IMR-90 (cell line): Measurements from ENCODE around the gene PDCD1LG2. TPM values are rescaled to one million over a fixed set of nuclear protein-coding genes. Genes with fewer than 3 reads are reported as not detected.

Source experiments
- ATAC-seq: fragments of 200-7000 bp; cut with Tn5 transposase; 2 replicates; pipeline ENCODE4 v1.9.1; 2020; ENCODE audit warnings: low read depth, mild to moderate bottlenecking, moderate library complexity
- BruUV-seq: library from RNA; stranded (reverse); fragments of 400-500 nt; replicated peaks from 2 replicates; lab custom pipeline; 2021; lab: Mats Ljungman, UMichigan
- CTCF ChIA-PET: fragments of 300-600 bp; formaldehyde crosslinking; extraction: SDS; loops from one replicate; lab custom pipeline; 2021; ENCODE audit warnings: antibody characterized with exemption; lab: Yijun Ruan, JAX
- POLR2A ChIA-PET: fragments of 300-600 bp; sonication (Branson Sonifier 250); formaldehyde crosslinking; loops from one replicate; lab custom pipeline; 2022; ENCODE audit warnings: antibody characterized with exemption; ENCODE audit not compliant: unreplicated experiment; lab: Charles Lee
- DNase-seq: peaks from one replicate; pipeline ENCODE4 v3.0.0; 2013
- H2AFZ ChIP-seq: replicated peaks from 2 replicates; pipeline ENCODE3; 2013; ENCODE audit warnings: low read length, mild to moderate bottlenecking; ENCODE audit not compliant: poor library complexity
- H2AK5ac ChIP-seq: 2 replicates; pipeline ENCODE4 v1.6.1; 2013; ENCODE audit warnings: low read depth, low read length, inconsistent platforms
- H2AK9ac ChIP-seq: replicated peaks from 2 replicates; pipeline ENCODE3; 2013; ENCODE audit warnings: mild to moderate bottlenecking, low read depth, low read length, moderate library complexity; ENCODE audit not compliant: poor library complexity
- H2BK120ac ChIP-seq: 2 replicates; pipeline ENCODE4 v1.6.1; 2013; ENCODE audit warnings: low read depth, low read length, inconsistent platforms
- H2BK15ac ChIP-seq: 3 replicates; pipeline ENCODE4 v1.6.1; 2013; ENCODE audit warnings: low read depth, low read length, inconsistent platforms
- H2BK20ac ChIP-seq: 2 replicates; pipeline ENCODE4 v1.6.1; 2013; ENCODE audit warnings: low read depth, mild to moderate bottlenecking, inconsistent platforms, low read length, moderate library complexity
- H2BK5ac ChIP-seq: 2 replicates; pipeline ENCODE4 v1.6.1; 2013; ENCODE audit warnings: mild to moderate bottlenecking, low read depth, low read length, inconsistent platforms; ENCODE audit not compliant: poor library complexity, severe bottlenecking
- H3K14ac ChIP-seq: replicated peaks from 2 replicates; pipeline ENCODE4 v1.6.1; 2013; ENCODE audit warnings: low read depth, low read length, inconsistent platforms
- H3K18ac ChIP-seq: 2 replicates; pipeline ENCODE4 v1.6.1; 2013; ENCODE audit warnings: low read depth, low read length, control low read depth
- H3K23ac ChIP-seq: 2 replicates; pipeline ENCODE4 v1.6.1; 2013; ENCODE audit warnings: low read depth, low read length, inconsistent platforms
- H3K27ac ChIP-seq: 2 replicates; pipeline ENCODE4 v1.5.1; 2013; ENCODE audit warnings: mild to moderate bottlenecking, control low read depth, low read length; ENCODE audit not compliant: insufficient read depth
- H3K27me3 ChIP-seq: 2 replicates; pipeline ENCODE4 v1.6.1; 2013; ENCODE audit warnings: low read length; ENCODE audit not compliant: control insufficient read depth, insufficient read depth
- H3K36me3 ChIP-seq: 2 replicates; pipeline ENCODE4 v1.6.1; 2013; ENCODE audit warnings: low read length, mixed read lengths; ENCODE audit not compliant: control insufficient read depth, insufficient read depth
- H3K4ac ChIP-seq: 2 replicates; pipeline ENCODE4 v1.6.1; 2013; ENCODE audit warnings: low read depth, low read length, inconsistent platforms
- H3K4me1 ChIP-seq: 2 replicates; pipeline ENCODE4 v1.6.1; 2013; ENCODE audit warnings: low read length, mixed read lengths; ENCODE audit not compliant: control insufficient read depth, insufficient read depth
- H3K4me2 ChIP-seq: 2 replicates; pipeline ENCODE4 v1.6.1; 2013; ENCODE audit warnings: low read depth, mild to moderate bottlenecking, control low read depth, low read length, moderate library complexity
- H3K4me3 ChIP-seq: 2 replicates; pipeline ENCODE4 v1.5.1; 2013; ENCODE audit warnings: low read depth, mild to moderate bottlenecking, control low read depth, low read length, moderate library complexity; ENCODE audit not compliant: insufficient read depth
- H3K56ac ChIP-seq: 2 replicates; pipeline ENCODE4 v1.6.1; 2013; ENCODE audit warnings: low read length, inconsistent platforms; ENCODE audit not compliant: insufficient read depth; ENCODE audit errors: extremely low read depth
- H3K79me1 ChIP-seq, 2 experiments: 2 replicates each; pipeline ENCODE4 v1.6.1; 2013; ENCODE audit warnings: low read length in 2 of 2, inconsistent platforms in 1 of 2, low read depth in 1 of 2
- H3K9ac ChIP-seq: 2 replicates; pipeline ENCODE4 v1.6.1; 2013; ENCODE audit warnings: low read depth, low read length, control low read depth
- H3K9me1 ChIP-seq: 2 replicates; pipeline ENCODE4 v1.6.1; 2013; ENCODE audit warnings: low read length, inconsistent platforms; ENCODE audit not compliant: insufficient read depth
- H3K9me3 ChIP-seq: 2 replicates; pipeline ENCODE4 v1.6.1; 2013; ENCODE audit warnings: low read length; ENCODE audit not compliant: control insufficient read depth, insufficient read depth
- H4K20me1 ChIP-seq: 2 replicates; pipeline ENCODE4 v1.6.1; 2013; ENCODE audit warnings: low read length, inconsistent platforms; ENCODE audit not compliant: insufficient read depth
- H4K5ac ChIP-seq: 2 replicates; pipeline ENCODE4 v1.6.1; 2013; ENCODE audit warnings: mild to moderate bottlenecking, low read depth, low read length, control low read depth
- H4K8ac ChIP-seq, 2 experiments: 2 replicates each; pipeline ENCODE4 v1.6.1; 2013; ENCODE audit warnings: low read depth in 2 of 2, low read length in 2 of 2, control low read depth in 1 of 2, inconsistent platforms in 1 of 2
- H4K91ac ChIP-seq: 2 replicates; pipeline ENCODE4 v1.6.1; 2013; ENCODE audit warnings: low read depth, low read length, inconsistent platforms; ENCODE audit not compliant: insufficient read depth
- BHLHE40 ChIP-seq: fragments of 150-350 bp; IDR thresholded peaks from 2 replicates; pipeline ENCODE4 v1.6.1; 2016; ENCODE audit warnings: mild to moderate bottlenecking, low read depth, low read length
- CEBPB ChIP-seq: IDR thresholded peaks from 2 replicates; pipeline ENCODE4 v1.6.1; 2012; ENCODE audit warnings: low read depth, low read length, improper control_type of control experiment
- CHD1 ChIP-seq: IDR thresholded peaks from 2 replicates; pipeline ENCODE4 v1.6.1; 2012; ENCODE audit warnings: low read depth, low read length, improper control_type of control experiment
- ELK1 ChIP-seq: fragments of 150-350 bp; IDR thresholded peaks from 2 replicates; pipeline ENCODE4 v1.6.1; 2016; ENCODE audit warnings: low read depth, mild to moderate bottlenecking, low read length, moderate library complexity, borderline replicate concordance
- FOS ChIP-seq: fragments of 150-350 bp; IDR thresholded peaks from 2 replicates; pipeline ENCODE4 v1.6.1; 2016; ENCODE audit warnings: low read depth, low read length
- MAFK ChIP-seq: IDR thresholded peaks from 2 replicates; pipeline ENCODE4 v1.6.1; 2012; ENCODE audit warnings: low read depth, low read length, improper control_type of control experiment
- MAZ ChIP-seq: IDR thresholded peaks from 2 replicates; pipeline ENCODE4 v1.6.1; 2012; ENCODE audit warnings: low read depth, mild to moderate bottlenecking, low read length, improper control_type of control experiment, moderate library complexity, borderline replicate concordance
- MXI1 ChIP-seq: IDR thresholded peaks from 2 replicates; pipeline ENCODE4 v1.6.1; 2012; ENCODE audit warnings: low read depth, mild to moderate bottlenecking, low read length, moderate library complexity, borderline replicate concordance
- NFE2L2 ChIP-seq: fragments of 150-350 bp; IDR thresholded peaks from 2 replicates; pipeline ENCODE4 v1.6.1; 2016; ENCODE audit warnings: low read depth, mild to moderate bottlenecking, low read length
- POLR2A ChIP-seq: IDR thresholded peaks from 2 replicates; pipeline ENCODE4 v1.6.1; 2012; ENCODE audit warnings: mild to moderate bottlenecking, low read depth, low read length
- RAD21 ChIP-seq: IDR thresholded peaks from 2 replicates; pipeline ENCODE4 v1.6.1; 2012; ENCODE audit warnings: low read length, improper control_type of control experiment
- RFX5 ChIP-seq: IDR thresholded peaks from 2 replicates; pipeline ENCODE4 v1.8.0; 2012; ENCODE audit warnings: low read depth, mild to moderate bottlenecking, low read length, moderate library complexity
- SMC3 ChIP-seq: fragments of 150-350 bp; IDR thresholded peaks from 2 replicates; pipeline ENCODE4 v1.6.1; 2016; ENCODE audit warnings: low read depth, mild to moderate bottlenecking, antibody characterized with exemption, low read length, moderate library complexity
- USF2 ChIP-seq: fragments of 150-350 bp; IDR thresholded peaks from 2 replicates; pipeline ENCODE4 v1.6.1; 2017; ENCODE audit warnings: mild to moderate bottlenecking, antibody characterized with exemption, low read length, low read depth
- WGBS, 2 experiments: methylation state at CpG; one replicate each; pipeline versions ENCODE4 v1.1.5 to v1.1.7; 2013; ENCODE audit warnings: missing lambda C conversion rate in 2 of 2; ENCODE audit not compliant: insufficient read length in 1 of 2; ENCODE audit errors: extremely low coverage in 2 of 2; 5-methylcytosine and 5-hydroxymethylcytosine counted together
- dilution Hi-C: fragments of 300-500 bp; cut with HindIII; formaldehyde crosslinking; loops from one replicate; pipeline ENCODE4 v1.14.3; 2018; ENCODE audit warnings: low sequenced_read_pairs; ENCODE audit not compliant: unreplicated experiment
- in situ Hi-C: fragments of 300-500 bp; cut with MboI; formaldehyde crosslinking; loops from 3 replicates; pipeline ENCODE4 v1.14.3; 2019; ENCODE audit warnings: low sequenced_read_pairs, inconsistent platforms, mixed read lengths
- intact Hi-C: fragments of 100-400 bp; cut with micrococcal nuclease; formaldehyde crosslinking; loops from 2 replicates; pipeline ENCODE4 v1.10.0; 2022
- polyA plus RNA-seq, 3 experiments: library from polyadenylated mRNA; depleted of rRNA; stranded (reverse); fragments of >200 nt; gene quantifications; 2 replicates each; pipeline ENCODE4 v1.2.3, GENCODE V29; 2012; ENCODE audit warnings: low replicate concordance in 1 of 3
- total RNA-seq: library from RNA; depleted of rRNA; stranded (reverse); fragments of >200 nt; gene quantifications from 2 replicates; pipeline ENCODE4 v1.2.3, GENCODE V29; 2012

PDCD1LG2 gene
- total and polyA plus RNA-seq, 2 of the 4 experiments (the other 2 are of a cell fraction) = 17.5 to 33.3 TPM

DNA sequence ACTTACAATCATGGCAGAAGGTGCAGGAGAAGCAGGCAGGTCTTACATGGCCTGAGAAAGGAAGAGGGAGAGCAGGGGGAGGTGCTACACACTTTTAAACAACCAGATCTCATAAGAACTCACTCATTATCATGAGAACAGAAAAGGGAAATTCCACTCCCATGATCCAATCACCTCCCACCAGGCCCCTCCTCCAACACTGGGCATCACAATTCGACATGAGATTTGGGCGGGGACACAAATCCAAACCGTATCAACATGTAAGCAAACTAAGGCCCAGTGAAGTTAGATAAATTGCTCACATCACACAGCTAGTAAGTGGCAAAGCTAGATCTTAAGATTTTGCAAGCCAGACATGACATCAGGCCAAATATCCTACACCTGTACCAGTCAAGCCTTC is 70.3 kb downstream of the PDCD1LG2 start:
- Histone ChIP-seq H3K14ac (no peak overlapping the region), H3K23ac (no peak overlapping the region), H3K27ac (no peak overlapping the region), H3K27me3 (no peaks in the 10 kb centered on the region), H3K9ac (no peak overlapping the region), H3K36me3 (no peaks in the 10 kb centered on the region), H4K20me1 (no peaks in the 10 kb centered on the region), H2BK5ac (no peak overlapping the region), H2AK9ac (no peak overlapping the region), H2AFZ (no peak overlapping the region), H3K9me1 (0 out of 2 replicates have a peak, but pooled peaks cover 2% of the 10 kb centered on the region), H2AK5ac (0 out of 2 replicates have a peak overlapping the region, but pooled peaks have one; percentile 11), H3K79me1 (peaks cover 0 to 4% of the 10 kb centered on the region in 2 experiments; a peak in 1 of 4 replicates), H4K5ac (no peak overlapping the region), H3K4me3 (no peak overlapping the region), H3K18ac (no peak overlapping the region), H2BK15ac (no peak overlapping the region), H3K4me2 (no peak overlapping the region), H3K4me1 (peaks cover 7% of the 10 kb centered on the region), H3K9me3 (no peaks in the 10 kb centered on the region), H3K56ac (no peak overlapping the region), H2BK20ac (no peak overlapping the region), H4K91ac (no peak overlapping the region), H4K8ac (no peak overlapping the region), H2BK120ac (no peak overlapping the region), H3K4ac (no peak overlapping the region)
- WGBS, 2 experiments = no CpG with 5 or more reads among the region's 3 CpGs
- DNase-seq (no peak), ATAC-seq (no peak)
- dilution Hi-C loops = no loop called here
- ChIA-PET POLR2A (no interaction called here), CTCF (no interaction called here)
- in situ Hi-C loops = loop anchor here (10.0 to 25.0 kb wide), 2 partner anchors 596 to 1193 kb away; partner anchors contain the start of gene JAK2
- intact Hi-C loops = no loop called here
- BruUV-seq = no TSS peak
- no peak for TF ChIP-seq CEBPB
- no peak for TF ChIP-seq USF2
- TF ChIP-seq RAD21 = no peak
- no peak for TF ChIP-seq MXI1
- TF ChIP-seq SMC3 = no peak
- TF ChIP-seq NFE2L2 = no peak
- no peak for TF ChIP-seq MAFK
- TF ChIP-seq ELK1 = no peak
- TF ChIP-seq POLR2A = no peak
- no peak for TF ChIP-seq RFX5
- no peak for TF ChIP-seq FOS
- no peak for TF ChIP-seq BHLHE40
- TF ChIP-seq CHD1 = no peak
- no peak for TF ChIP-seq MAZ
